Stomach smooth muscle (tissue), 2 donors: ENCODE data around the gene CATSPERE.
"Not testable (repeated sequence)": the region's sequence is repeated elsewhere in the genome, so short reads cannot be mapped to it uniquely, and the experiment has no call there.

Source experiments
- H3K27ac ChIP-seq: one replicate; pipeline ENCODE4 v1.7.0; 2013; ENCODE audit warnings: mild to moderate bottlenecking, low read length, inconsistent platforms
- H3K27me3 ChIP-seq, 2 donors: one replicate each; pipeline ENCODE4 v1.7.0; 2013; ENCODE audit warnings: low read length in 2 of 2; ENCODE audit not compliant: insufficient read depth in 2 of 2, control insufficient read depth in 1 of 2
- H3K36me3 ChIP-seq, 2 donors: one replicate each; pipeline ENCODE4 v1.7.0; 2013; ENCODE audit warnings: low read length in 2 of 2; ENCODE audit not compliant: control insufficient read depth in 2 of 2, insufficient read depth in 2 of 2
- H3K4me1 ChIP-seq: one replicate; pipeline ENCODE4 v1.7.0; 2013; ENCODE audit warnings: low read length; ENCODE audit not compliant: control insufficient read depth, insufficient read depth
- H3K4me3 ChIP-seq, 2 donors: one replicate each; pipeline ENCODE4 v1.7.0; 2013; ENCODE audit warnings: low read length in 2 of 2
- H3K9ac ChIP-seq, 2 donors: one replicate each; pipeline ENCODE4 v1.7.0; 2013; ENCODE audit warnings: low read length in 2 of 2, mild to moderate bottlenecking in 1 of 2
- H3K9me3 ChIP-seq, 2 donors: one replicate each; pipeline ENCODE4 v1.7.0; 2013; ENCODE audit warnings: low read length in 2 of 2; ENCODE audit not compliant: control insufficient read depth in 2 of 2
- donor health status: healthy.
- donor health status: Pancreatic carcinoma.

The CATSPERE gene

GRCh38 chr1:244652623-244653438 lies 191.8 kb downstream of the CATSPERE start, which contains the start of gene DESI2:
Gene DESI2, plus strand, starts transcription at chr1:244653126. Its CDS starts 188 bp downstream, at chr1:244653314.
- no peaks in the 10 kb centered on the region for H3K27me3 ChIP-seq
- H3K9me3 ChIP-seq = no peaks in the 10 kb centered on the region
- H3K4me1 ChIP-seq = peaks cover 5% of the 10 kb centered on the region
- peak within 1 kb of the TSS; percentile 82 to 93 for H3K4me3 ChIP-seq
- H3K9ac ChIP-seq = peak within 1 kb of the TSS; percentile 83 to 91
- peak within 1 kb of the TSS; percentile 78 for H3K27ac ChIP-seq
- no peaks in the 10 kb centered on the region for H3K36me3 ChIP-seq

GRCh38 chr1:244653439-244654107 lies 192.5 kb downstream of the CATSPERE start:
- peaks cover 5% of the 10 kb centered on the region for H3K4me1 ChIP-seq
- peak overlapping the region; percentile 78 for H3K27ac ChIP-seq
- no peaks in the 10 kb centered on the region for H3K9me3 ChIP-seq
- H3K27me3 ChIP-seq = no peaks in the 10 kb centered on the region
- H3K4me3 ChIP-seq = peak overlapping the region; percentile 82 to 93
- peak overlapping the region; percentile 83 to 91 for H3K9ac ChIP-seq
- H3K36me3 ChIP-seq = no peaks in the 10 kb centered on the region

GRCh38 chr1:244654108-244655038 lies 193.3 kb downstream of the CATSPERE start:
- peaks cover 5% of the 10 kb centered on the region for H3K4me1 ChIP-seq
- no peaks in the 10 kb centered on the region for H3K27me3 ChIP-seq
- peak overlapping the region; percentile 83 to 91 for H3K9ac ChIP-seq
- H3K27ac ChIP-seq = no peak overlapping the region
- H3K4me3 ChIP-seq = peak overlapping the region; percentile 82 to 93
- peaks cover 0 to under 1% of the 10 kb centered on the region in 2 donors for H3K36me3 ChIP-seq
- H3K9me3 ChIP-seq = no peaks in the 10 kb centered on the region

- no peaks in the 10 kb centered on the region for H3K27me3 ChIP-seq
- H3K27ac ChIP-seq = no peak overlapping the region
- H3K9me3 ChIP-seq = no peaks in the 10 kb centered on the region
- H3K9ac ChIP-seq = no peak overlapping the region
- no peak overlapping the region for H3K4me3 ChIP-seq
- H3K4me1 ChIP-seq = peaks cover 5% of the 10 kb centered on the region
- peaks cover 0 to 3% of the 10 kb centered on the region in 2 donors for H3K36me3 ChIP-seq
Measured at GRCh38 chr1:244655186-244655585, 194.1 kb downstream of the CATSPERE start.

GRCh38 chr1:244657421-244657820 lies 196.3 kb downstream of the CATSPERE start:
- peaks cover under 1% of the 10 kb centered on the region for H3K4me1 ChIP-seq
- no peak overlapping the region for H3K4me3 ChIP-seq
- no peaks in the 10 kb centered on the region for H3K27me3 ChIP-seq
- no peak overlapping the region for H3K27ac ChIP-seq
- H3K9me3 ChIP-seq = no peaks in the 10 kb centered on the region
- H3K9ac ChIP-seq = no peak overlapping the region
- peaks cover 0 to 3% of the 10 kb centered on the region in 2 donors for H3K36me3 ChIP-seq

GRCh38 chr1:244659694-244660093 lies 198.6 kb downstream of the CATSPERE start:
- Histone ChIP-seq H3K27me3 (no peaks in the 10 kb centered on the region), H3K27ac (no peak overlapping the region), H3K9me3 (no peaks in the 10 kb centered on the region), H3K4me1 (no peaks in the 10 kb centered on the region), H3K4me3 (no peak overlapping the region), H3K9ac (no peak overlapping the region), H3K36me3 (peaks cover 0 to 3% of the 10 kb centered on the region in 2 donors)

GRCh38 chr1:244660595-244660994 lies 199.5 kb downstream of the CATSPERE start:
- no peak overlapping the region for H3K9ac ChIP-seq
- H3K36me3 ChIP-seq = peaks cover 0 to 3% of the 10 kb centered on the region in 2 donors
- no peaks in the 10 kb centered on the region for H3K4me1 ChIP-seq
- H3K27me3 ChIP-seq = no peaks in the 10 kb centered on the region
- no peak overlapping the region for H3K4me3 ChIP-seq
- no peaks in the 10 kb centered on the region for H3K9me3 ChIP-seq
- no peak overlapping the region for H3K27ac ChIP-seq

- not testable (repeated sequence) for H3K27me3 ChIP-seq, H3K4me3 ChIP-seq, H3K27ac ChIP-seq, H3K4me1 ChIP-seq, H3K36me3 ChIP-seq, H3K9me3 ChIP-seq, H3K9ac ChIP-seq
Measured at GRCh38 chr1:244661569-244662312, 200.7 kb downstream of the CATSPERE start.

GRCh38 chr1:244662599-244662998 lies 201.5 kb downstream of the CATSPERE start:
- Histone ChIP-seq H3K27ac (no peak overlapping the region), H3K27me3 (no peaks in the 10 kb centered on the region), H3K9me3 (no peaks in the 10 kb centered on the region), H3K4me3 (no peak overlapping the region), H3K36me3 (peaks cover 0 to 3% of the 10 kb centered on the region in 2 donors), H3K9ac (no peak overlapping the region), H3K4me1 (no peaks in the 10 kb centered on the region)

- no peaks in the 10 kb centered on the region for H3K4me1 ChIP-seq
- H3K4me3 ChIP-seq = no peak overlapping the region
- H3K36me3 ChIP-seq = peaks cover 0 to 2% of the 10 kb centered on the region in 2 donors
- H3K27ac ChIP-seq = no peak overlapping the region
- no peaks in the 10 kb centered on the region for H3K9me3 ChIP-seq
- H3K9ac ChIP-seq = no peak overlapping the region
- H3K27me3 ChIP-seq = no peaks in the 10 kb centered on the region
Measured at GRCh38 chr1:244664353-244664752, 203.3 kb downstream of the CATSPERE start.
